Fibroblast of peridontal ligament (primary cell): ENCODE data around the gene ROPN1L.
A peak's percentile ranks its signal among the peaks of the same experiment; 100 is the strongest.

ENCODE experiments used
- DNase-seq: peaks from one replicate; pipeline ENCODE4 v3.0.0-alpha.2; 2010; ENCODE audit errors: extremely low read depth

The ROPN1L gene

DNA sequence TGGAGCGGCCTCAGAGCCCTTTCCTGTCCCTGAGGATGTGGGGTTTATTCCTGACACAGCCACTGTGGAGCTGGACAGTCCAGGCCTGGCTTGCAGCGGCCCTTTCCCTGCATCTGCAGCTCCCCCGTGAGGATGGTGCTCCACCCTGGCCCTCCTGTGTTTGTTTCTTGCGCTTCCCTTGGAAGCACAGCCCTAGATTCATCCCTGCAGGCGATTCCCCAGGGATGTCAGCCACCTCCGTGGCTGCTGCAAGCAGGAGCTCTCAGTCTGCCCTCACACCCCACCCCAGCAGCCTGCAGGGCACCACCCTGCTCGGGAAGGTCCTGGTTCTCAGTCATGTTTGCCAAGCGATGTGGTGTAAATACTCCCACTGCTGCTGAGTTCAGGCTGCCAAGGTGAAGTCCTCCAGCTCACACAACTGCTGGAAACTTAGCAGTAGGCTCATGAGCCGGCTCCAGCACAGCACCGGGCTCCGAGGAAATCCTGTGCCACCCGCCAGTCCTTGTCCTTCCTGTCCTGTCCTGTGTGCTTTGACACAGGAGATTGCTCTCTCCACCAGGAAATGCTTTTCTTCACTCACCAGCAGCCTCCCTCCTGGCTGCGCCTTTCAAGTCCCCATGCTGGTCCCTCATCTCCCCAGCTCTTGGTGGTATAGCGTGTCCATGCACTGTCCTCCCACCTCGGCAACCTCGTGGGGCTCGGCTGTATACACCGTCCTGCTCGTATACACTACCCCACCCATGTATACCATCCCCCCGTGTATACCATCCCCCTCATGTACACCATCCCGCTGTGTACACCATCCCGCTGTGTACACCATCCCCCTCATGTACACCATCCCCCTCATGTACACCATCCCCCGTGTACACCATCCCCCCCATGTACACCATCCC is 16.2 kb downstream of the ROPN1L start:
- no peak for DNase-seq

DNA sequence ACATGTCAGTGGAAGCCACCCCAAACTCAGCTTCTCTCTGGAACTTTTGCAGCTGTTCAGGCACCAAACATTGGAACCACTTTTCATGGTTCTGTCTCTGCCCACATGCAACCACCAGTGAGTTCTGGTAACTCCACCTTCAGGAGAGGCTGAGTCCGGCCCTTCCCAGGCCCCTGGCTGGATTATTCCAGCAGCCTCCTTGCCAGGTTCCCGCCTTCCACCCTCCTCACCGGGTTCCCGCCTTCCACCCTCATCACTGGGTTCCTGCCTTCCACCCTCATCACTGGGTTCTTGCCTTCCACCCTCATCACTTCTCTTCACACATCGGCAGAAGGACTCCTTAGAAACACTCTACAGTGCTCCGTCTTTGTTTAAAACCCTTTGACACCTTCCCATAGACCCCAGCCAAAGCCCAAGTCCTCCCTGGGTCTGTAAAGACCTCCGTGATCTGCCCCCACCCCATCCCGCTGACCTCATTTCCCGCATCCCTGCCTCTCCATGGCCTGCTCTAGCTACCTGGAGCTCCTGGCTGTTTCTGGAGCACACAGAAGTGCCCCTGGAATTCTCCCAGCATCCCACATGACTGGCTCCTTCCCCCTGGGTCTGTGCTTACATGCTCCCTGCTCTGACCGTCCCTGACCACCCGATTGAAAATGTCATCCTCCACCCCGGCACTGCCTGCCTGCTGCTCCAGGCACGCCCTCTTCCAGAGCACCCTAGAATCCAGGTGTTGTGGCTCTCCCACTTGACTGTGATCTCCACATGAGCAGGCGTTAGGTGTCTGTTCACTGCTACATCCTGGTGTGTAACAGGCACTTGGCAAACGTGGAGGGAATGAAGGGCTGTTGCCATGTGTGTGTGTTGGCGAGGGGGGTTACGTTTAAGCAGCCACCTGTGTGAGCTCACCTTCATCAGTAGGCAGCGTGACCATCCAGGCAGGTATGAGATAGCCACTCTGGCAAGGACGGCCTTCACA is 17.7 kb downstream of the ROPN1L start:
- DNase-seq: no peak

DNA sequence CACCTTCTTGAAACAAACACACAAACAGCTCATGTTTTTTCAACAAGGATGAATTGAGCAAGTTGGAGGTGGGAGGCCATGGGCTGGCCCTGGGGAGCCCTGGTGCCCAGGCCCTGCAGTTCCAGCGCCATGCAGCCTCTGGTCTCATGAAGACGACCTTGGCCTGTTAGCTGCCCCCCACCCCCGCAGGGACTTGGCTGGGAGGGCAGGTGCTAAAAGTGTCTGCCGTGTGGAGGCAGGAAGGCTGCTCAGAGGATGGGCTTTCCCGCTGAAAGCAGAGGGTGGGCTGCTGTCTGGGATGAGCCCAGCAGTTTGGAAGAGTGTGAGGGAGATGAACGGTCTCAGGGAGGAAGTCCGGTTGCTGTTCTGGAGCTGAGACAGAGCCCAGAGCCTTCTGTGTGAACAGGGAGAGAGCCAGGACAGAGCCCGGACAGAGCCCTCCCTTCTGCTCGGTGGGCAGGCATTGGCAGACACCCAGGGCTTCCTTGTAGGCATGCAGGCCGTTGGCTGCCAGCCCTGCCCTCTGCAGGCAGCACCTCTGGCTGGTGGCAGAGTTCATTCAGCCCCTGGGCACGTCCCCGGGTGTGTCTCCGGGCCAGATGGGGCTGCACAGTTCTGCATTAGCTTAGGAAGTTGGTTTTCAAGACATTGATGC is 18.7 kb downstream of the ROPN1L start:
- peak; percentile 19 for DNase-seq

DNA sequence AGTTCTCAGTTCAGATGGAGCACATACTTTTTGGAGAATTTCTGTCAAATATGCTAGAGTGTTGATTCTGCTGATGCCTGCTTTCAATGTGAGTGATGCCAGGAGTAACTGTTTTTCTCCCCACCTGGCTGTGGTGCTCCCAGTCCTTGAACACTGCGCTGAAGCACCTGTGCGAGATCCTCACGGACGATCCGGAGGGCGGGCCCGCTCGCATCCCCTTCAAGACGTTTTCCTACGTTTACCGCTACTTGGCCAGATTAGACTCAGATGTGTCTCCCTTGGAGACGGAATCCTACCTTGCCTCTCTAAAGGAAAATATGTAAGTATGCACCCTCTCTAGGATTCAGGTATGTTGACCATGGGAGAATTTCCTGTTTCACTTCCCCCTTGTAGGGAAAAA is 19.4 kb downstream of the ROPN1L start:
- no peak for DNase-seq

DNA sequence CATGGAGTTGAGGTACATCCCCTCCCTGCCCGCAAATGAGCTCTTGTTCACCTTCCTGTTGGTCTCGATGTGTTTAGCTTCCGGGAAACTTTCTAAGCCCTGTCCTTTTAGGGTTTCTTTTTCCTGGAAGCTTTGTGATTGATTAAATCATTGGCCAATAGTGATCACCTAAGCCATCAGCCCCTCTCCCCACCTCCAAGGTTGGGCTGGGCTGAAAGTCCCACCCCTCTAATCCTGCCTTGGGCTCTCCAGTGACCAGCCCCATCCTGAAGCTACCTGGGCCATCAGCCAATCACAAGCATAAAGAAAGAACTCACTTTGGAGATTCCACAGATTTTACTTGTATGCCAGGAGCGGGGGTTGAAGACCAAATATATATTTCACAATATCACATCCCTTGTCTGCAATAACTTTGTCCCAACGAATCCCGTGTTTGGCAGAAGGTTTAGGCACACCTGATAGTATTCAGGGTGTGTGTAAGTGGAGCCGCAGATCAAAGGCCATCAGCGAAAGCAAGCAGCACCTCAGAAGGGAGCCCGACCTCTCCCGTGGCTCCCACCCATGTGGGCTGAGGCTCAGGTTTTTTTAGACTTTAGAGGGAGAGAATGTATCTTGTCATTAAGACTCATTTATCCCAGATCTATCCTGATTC is 20.4 kb downstream of the ROPN1L start:
- DNase-seq: no peak

DNA sequence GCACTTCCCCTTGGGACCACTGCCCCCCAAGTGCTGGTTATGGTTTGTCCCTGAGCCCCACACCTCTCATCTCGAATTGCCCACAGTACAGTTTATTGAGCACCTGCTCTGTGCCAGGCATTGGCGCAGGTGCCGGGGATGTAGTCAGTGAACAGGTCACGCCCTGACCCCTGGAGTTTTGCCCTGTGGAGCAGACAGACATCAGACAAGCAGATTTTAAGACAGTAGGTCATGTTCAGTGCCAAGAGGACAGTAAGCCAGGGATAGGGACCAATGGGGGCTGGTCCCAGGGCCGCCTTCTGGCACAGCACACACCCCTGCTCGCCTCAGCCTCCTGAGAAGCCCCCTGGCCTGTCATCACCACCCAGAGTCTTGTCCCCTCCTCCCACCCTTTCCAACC is 21.9 kb downstream of the ROPN1L start:
- DNase-seq: no peak

DNA sequence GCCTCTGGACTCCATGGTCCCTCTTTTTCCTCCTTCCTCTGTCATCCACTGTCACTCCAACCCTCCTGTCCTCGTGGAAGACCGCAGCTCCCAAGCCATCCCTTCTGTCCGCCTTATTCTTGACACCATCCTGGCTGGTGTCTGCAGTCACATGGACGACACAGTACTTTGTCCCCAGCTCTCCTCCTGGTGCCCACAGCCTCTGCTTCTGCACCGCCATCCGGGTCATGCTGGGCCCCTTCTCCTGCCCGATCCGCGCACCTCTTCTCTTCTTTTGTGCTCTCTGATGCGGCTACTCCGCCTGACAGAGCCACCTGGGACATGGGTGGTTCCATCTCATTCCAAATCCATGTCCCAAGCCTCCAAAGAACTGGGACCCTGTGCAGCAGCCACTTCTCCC is 22.5 kb downstream of the ROPN1L start:
- no peak for DNase-seq

DNA sequence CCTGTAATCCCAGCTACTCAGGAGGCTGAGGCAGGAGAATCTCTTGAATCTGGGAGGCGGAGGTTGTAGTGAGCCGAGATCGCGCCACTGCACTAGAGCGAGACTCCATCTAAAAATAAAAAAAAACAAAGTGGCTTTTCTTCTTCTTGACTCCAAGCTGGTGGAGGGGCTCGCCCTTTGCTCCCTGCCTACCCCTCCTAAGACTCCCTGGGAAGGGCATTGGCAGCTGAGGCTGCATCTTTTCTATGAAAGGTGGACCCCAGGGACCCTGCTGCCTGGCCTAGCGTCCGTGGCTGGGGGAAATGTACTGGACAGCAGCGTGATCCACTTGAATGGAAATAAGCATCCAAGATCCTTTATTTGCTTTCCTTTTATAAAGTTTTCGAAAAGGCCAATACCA is 24.0 kb downstream of the ROPN1L start:
- DNase-seq: no peak

DNA sequence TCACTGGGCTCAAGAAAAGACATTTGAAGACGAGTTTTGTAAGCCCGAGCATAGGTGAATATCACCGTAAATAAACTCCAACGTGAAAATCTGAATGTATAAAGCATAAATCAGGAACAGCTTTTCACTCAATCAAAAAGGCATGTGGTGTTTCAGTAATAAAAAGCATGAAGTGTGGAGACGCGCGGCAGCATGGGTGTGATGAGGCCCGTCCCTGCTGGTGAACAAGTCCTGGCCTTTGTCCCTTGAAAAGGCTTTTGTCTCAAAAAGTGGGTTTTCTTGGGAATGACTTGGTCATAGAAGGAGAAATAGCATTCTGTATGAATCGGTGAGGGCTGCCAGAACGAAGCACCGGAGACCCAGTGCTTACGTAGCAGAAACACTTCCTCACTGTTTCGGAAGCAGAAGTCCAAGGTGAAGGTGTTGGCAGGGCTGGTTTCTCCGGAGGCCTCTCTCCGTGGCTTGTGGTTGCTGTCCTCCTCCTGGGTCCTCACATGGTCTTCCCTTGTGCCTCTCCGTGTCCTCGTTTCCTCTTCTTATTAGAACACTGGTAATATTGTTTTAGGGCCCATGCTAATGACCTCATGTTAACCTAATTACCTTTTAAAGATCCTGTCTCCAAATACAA is 24.9 kb downstream of the ROPN1L start:
- no peak for DNase-seq

DNA sequence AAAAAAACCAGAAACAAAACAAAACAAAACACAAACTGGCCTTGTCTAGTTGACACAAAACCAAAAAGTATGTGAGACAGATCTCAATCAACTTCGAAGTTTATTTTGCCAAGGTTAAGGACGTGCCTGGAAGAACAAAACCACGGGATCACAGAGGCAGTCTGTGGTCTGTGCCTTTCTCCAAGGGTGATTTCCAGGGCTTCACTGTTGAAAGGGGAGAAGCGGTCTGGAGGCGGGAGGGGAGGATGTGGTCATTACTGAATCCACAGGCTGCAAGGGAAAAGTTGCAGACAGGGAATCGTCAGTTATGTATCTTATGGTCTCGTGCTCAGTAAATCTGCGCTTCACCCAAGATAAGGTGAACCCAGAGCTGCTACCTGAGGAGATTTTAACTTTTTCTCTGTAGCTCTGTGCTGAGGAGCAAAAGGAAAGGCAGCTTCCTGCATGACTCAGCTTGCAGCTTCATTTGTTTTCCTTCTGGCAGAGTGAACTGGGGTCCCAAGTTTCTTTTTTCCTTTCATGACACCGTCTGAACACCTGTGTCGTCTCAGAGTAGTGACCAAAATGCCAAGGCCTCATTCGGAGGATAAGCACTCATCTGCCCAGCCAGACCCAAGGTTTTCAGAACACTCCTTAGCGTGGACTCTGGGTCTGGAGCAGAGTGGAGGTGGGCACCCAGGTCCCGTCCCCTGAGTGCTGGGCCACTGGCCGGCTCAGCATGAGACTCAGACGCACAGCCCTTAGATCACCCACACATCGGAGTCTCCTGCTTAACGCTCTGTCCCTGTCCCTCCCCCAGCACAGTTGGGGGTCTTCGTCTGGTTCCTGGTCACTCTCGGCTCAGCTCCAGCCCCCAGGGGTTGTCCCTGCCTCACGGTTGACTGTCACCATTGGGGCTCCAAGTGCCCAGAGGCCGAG is 25.9 kb downstream of the ROPN1L start:
- DNase-seq: peak; percentile 68

DNA sequence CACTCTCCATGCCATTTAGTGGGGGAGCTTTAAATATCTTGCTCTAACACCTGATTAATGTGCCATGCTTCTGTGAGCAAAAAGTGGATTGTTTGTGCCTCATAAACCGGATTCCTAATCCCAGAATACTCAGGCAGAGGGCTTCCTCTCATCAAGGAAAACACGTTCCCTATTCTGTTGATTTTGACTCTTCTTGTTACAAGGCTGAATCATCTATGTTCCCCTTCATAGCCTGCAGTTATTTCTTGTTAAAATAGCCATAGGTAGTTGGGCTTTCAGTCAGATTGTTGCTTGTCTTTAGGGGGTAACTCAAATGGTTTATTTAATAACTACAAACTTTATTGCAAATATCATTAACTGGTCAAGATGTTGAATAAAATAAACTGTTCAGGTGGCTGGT is 26.6 kb downstream of the ROPN1L start:
- no peak for DNase-seq

DNA sequence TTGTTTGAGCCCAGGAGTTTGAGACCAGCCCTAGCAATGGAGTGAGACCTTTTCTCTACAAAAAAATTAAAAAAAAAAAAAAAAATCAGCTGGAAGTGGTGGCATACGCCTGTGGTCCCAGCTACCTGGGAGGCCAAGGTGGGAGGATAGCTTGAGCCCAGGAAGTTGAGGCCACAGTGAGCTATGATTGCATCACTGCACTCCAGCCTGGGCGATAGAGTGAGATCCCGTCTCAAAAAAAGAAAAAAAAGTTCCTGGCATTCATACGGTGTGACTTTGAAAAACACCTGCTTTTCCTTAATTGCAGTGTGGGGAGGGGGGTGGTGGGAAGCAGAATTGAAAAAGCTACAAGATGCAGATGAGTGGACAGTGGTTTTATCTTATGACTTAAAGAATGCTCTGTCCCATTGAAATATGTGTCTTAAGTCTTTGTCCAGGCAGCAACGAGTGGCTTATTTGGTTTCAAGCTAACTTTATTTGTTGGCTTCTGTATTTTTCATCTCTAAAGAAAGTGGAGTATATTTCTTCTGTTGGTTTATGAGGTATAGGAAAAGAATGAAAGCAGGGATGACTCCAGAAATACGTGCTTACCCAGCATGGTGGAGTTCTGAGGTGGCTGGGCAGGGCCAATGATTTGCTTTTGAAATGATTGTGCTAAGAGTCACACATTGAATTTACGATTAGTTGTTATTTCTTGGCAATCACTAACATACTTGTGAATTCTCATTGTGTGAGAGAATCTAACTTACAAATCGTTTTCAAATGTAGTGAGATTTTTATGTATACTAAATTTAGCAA is 27.8 kb downstream of the ROPN1L start:
- DNase-seq: peak; percentile 62

DNA sequence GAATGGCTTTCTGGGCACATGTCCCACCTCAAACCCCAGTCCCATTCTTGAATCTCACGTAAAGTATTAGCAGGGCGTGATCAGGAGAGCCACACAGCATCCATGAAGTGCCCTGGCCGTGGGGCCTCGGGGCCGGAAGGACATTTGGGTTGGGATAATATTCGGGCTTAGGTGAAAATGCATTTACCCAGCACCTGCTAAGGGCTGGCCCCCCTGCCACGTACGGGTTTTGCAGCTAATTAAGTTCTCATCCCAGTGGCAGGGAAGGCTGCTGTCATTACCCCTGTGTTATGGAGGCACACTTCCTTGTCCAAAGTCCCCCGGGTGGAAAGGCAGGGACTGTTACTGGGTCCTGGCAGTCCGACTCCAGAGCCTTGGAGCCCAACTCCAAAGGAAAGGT is 29.0 kb downstream of the ROPN1L start:
- no peak for DNase-seq

DNA sequence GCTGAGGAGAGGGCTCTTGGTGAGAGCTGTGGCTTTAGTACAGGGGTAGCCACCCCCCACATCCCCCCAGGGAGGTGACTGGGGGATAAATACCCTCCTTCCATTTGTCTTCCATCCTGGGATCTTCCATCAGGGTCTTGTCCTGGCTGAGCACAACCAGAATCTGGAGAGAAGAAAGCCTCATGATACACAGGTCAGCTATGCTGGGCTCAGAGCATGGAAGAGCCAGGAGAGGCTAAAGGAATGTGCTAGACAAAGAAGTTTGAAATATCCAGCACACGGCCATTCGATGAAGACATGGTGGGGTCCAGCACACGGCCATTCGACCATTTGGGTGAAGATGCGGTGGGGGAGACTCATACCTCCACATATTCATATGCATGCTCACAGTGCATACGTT is 30.0 kb downstream of the ROPN1L start:
- no peak for DNase-seq

DNA sequence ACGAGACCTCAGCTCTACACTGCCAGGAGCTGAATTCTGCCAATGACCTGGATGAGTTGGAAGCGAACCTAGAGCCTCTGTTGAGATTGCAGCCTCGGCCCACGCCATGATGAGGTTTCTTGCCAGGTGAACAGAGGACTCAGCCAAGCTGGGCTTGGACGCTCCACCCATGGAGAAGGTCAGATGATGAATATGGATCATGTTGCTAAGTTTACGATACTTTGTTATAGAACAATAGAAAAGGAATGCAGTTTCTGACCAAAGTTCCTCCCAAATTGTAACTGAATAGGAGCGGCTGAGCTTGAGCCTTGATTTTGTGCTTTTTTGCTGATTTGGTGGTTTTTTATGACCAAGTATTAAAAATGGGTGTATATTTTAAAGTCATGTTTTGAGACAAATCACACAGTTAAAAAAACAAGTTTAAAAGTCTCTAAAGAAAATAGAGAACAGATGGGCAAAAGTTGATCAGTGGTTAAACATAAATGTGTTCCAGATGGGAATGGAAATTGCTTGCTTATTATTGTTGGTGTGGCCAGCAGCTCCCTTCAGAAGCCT is 32.9 kb downstream of the ROPN1L start:
- peak; percentile 96 for DNase-seq

DNA sequence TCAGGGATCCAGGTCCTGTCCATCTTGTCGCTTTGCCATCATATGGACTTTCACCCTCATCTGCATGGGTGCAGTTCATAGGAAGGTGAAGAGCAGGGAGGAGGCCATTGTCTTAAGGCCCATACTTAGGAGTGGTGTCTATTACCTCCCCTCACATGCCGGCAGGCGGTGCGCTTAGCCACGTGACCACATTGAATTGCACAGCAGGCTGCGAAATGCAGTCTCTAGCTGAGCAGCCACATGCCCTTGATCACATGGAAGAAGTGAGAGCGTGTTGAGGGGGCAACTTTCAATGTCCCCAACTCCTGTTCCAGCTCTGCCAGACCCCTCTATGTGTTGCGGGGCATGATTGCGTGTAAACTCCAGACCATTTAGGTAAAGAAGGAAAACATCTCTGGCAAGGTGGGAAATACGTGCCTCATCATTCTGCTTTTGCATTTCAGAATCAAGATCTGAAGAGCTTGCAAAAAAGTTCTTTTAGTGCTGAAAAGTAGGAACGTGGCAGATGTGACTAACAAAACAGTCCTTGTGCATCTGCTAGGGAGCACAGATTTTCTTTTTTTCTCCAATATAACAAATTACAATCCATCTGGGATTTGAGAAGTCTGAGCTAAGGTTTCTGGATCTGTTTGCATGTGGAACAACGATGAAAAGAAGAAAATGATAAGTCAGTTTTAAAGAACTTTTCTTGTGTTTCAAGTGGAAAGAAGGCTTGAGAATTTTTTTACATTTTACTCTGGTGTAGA is 34.4 kb downstream of the ROPN1L start:
- no peak for DNase-seq

DNA sequence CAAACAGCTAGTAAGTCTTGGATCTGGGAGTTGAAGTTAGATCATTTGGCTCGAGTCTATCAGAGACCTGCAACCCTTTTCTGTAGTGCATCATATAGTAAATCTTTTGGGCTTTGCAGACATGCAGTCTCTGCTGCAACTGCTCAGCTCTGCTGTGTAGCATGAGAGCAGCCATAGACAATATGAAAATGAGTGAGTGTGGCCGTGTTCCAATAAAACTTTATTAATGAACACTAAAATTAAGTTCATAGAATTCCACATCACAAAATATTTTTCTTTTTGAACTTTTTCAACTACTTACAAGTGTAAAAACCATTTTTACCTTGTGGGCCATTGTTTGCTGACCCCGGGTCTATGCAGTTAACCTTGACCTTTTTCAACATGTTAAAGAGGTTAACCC is 35.2 kb downstream of the ROPN1L start:
- DNase-seq: no peak

DNA sequence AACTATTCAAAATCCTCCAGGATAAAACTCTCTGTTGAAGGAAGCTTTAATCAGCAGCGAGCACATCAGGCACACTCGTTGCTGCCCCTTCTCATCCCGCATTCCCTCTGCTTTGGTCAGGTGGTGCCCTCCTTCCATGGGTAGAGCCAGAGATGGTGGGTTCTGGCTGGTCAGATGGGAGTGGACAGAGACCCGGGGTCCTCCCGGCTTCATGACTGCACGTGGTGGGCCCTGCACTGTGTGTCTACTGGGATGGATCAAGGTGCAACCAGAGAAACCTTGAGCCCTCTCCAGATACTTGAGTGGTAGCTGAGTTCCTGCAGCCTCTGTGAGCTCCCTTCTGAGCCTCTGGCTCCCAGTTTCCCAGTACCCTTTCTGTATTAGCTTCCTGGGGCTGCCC is 36.3 kb downstream of the ROPN1L start:
- no peak for DNase-seq
